Neural cell (in vitro differentiated cells): ENCODE measurements around the gene ABCC8.

ENCODE experiments used
- RAD21 ChIP-seq: fragments of 450-650 bp; conservative IDR thresholded peaks from 2 replicates; pipeline ENCODE4 v1.6.1; 2014; ENCODE audit warnings: antibody characterized with exemption, mild to moderate bottlenecking, moderate library complexity
- TF ChIP-seq, protein P1 (sequence below): fragments of 450-650 bp; IDR thresholded peaks from 2 replicates; pipeline ENCODE4 v1.5.1; 2014; ENCODE audit warnings: antibody characterized with exemption, mild to moderate bottlenecking, moderate library complexity; ENCODE audit not compliant: poor library complexity, severe bottlenecking

DNA sequence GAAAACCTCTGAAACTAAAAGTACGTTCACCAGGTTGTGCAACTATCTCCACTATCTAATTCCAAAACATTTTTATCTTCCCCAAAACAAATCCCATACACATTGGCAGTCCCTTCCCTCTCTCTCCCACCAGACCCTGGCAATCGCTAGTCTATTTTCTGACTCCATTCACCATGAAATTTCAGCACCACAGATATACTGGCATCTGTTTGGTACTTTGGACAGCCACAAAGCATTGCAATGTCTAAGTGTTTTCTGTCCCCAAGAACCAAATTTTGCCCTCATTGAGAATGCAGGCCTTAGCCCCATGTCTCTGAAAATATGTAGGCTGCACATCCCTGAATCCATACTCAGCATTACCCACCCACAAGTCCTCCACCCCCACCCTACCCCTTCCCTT is 60.2 kb downstream of the ABCC8 start:
- TF ChIP-seq RAD21 = no peak
- TF ChIP-seq, protein P1, sequence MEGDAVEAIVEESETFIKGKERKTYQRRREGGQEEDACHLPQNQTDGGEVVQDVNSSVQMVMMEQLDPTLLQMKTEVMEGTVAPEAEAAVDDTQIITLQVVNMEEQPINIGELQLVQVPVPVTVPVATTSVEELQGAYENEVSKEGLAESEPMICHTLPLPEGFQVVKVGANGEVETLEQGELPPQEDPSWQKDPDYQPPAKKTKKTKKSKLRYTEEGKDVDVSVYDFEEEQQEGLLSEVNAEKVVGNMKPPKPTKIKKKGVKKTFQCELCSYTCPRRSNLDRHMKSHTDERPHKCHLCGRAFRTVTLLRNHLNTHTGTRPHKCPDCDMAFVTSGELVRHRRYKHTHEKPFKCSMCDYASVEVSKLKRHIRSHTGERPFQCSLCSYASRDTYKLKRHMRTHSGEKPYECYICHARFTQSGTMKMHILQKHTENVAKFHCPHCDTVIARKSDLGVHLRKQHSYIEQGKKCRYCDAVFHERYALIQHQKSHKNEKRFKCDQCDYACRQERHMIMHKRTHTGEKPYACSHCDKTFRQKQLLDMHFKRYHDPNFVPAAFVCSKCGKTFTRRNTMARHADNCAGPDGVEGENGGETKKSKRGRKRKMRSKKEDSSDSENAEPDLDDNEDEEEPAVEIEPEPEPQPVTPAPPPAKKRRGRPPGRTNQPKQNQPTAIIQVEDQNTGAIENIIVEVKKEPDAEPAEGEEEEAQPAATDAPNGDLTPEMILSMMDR = no peak
